ENCODE measurements around the gene ZBTB16.

Gene ZBTB16

DNA sequence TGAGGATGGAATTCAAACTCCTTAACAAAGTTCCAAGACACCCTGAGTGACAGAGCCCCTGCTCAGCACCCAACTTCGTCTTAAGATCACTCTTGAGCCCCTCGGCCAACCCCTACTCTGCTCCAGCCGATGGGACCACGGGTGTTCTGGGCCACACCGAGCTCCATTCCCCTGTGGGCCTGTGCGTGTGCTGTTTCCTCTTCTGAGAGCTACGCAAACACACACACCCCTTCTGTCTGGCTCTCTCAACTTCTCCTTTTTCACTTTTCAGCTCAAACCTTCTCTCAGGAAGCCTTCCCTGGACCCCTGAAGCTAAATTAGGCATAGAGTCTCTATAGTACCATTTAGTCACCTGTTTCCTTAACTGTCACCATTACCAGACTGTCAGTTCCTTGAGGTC, 199.2 kb downstream of the ZBTB16 start:
- TF ChIP-seq, protein P1, sequence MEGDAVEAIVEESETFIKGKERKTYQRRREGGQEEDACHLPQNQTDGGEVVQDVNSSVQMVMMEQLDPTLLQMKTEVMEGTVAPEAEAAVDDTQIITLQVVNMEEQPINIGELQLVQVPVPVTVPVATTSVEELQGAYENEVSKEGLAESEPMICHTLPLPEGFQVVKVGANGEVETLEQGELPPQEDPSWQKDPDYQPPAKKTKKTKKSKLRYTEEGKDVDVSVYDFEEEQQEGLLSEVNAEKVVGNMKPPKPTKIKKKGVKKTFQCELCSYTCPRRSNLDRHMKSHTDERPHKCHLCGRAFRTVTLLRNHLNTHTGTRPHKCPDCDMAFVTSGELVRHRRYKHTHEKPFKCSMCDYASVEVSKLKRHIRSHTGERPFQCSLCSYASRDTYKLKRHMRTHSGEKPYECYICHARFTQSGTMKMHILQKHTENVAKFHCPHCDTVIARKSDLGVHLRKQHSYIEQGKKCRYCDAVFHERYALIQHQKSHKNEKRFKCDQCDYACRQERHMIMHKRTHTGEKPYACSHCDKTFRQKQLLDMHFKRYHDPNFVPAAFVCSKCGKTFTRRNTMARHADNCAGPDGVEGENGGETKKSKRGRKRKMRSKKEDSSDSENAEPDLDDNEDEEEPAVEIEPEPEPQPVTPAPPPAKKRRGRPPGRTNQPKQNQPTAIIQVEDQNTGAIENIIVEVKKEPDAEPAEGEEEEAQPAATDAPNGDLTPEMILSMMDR (IDR thresholded peaks at IDR 0.05; ENCODE audit: low read depth, low read length, missing control alignments), result no peak
- H3K4me3 ChIP-seq (replicated peaks; ENCODE audit: low read depth, low read length), result no peak overlapping the region
- DNase-seq (ENCODE audit: extremely low read depth, low read depth), result no peak

DNA sequence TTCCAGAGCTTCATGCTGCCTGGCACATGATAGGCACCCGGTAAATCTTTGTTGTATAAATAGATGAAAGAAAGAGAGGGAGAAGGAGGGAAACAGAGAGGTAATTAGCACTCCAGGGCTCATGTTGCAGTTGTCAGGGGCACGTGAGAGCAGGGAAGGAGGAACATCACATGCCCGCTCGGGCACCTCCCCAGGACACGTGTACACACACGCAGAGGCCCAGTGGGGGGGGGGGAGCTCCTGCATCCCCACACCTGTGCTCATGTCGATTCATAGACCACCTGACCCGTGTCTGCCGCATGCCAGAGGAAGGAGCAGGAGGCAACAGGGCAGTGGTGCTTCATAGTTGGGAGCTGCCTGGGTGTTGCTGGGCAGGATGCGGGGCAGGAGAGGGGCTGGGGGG, 199.6 kb downstream of the ZBTB16 start:
- DNase-seq (ENCODE audit: extremely low read depth, low read depth), result no peak
- TF ChIP-seq, protein P1 (IDR thresholded peaks at IDR 0.05; ENCODE audit: low read depth, low read length, missing control alignments), result no peak
- no peak overlapping the region for H3K4me3 ChIP-seq (replicated peaks; ENCODE audit: low read depth, low read length)

- H3K4me3 ChIP-seq (replicated peaks; ENCODE audit: low read depth, low read length), result no peak overlapping the region
- TF ChIP-seq, protein P1 (IDR thresholded peaks at IDR 0.05; ENCODE audit: low read depth, low read length, missing control alignments), result no peak
- DNase-seq (ENCODE audit: extremely low read depth, low read depth), result no peak
These were observed 200.1 kb downstream of the ZBTB16 start for GRCh38 chr11:114259551-114259983.

GRCh38 chr11:114260077-114260476, 200.6 kb downstream of the ZBTB16 start:
- DNase-seq (ENCODE audit: extremely low read depth, low read depth), result no peak
- no peak overlapping the region for H3K4me3 ChIP-seq (replicated peaks; ENCODE audit: low read depth, low read length)
- TF ChIP-seq, protein P1 (IDR thresholded peaks at IDR 0.05; ENCODE audit: low read depth, low read length, missing control alignments), result no peak

DNA sequence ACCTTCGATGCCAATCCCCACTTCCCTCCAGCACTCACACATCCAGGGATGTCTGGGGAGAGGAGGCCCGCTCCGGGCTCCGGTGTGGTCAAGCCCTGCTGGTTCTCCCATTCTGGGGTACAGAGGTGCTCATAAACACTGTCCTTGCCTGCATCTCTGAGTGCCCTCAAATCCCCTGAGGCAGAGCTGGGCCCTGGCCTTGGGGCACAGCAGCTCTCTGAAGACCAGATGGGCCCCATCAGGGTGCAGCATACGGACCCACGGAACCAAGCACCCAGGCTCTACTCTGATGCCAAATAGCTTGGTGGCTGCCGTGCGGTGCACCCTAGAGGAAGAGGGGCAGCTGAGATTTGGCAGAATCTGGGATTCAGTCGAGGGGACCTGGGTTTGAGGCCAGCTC, 201.0 kb downstream of the ZBTB16 start:
- DNase-seq (ENCODE audit: extremely low read depth, low read depth), result no peak
- H3K4me3 ChIP-seq (replicated peaks; ENCODE audit: low read depth, low read length), result no peak overlapping the region
- TF ChIP-seq, protein P1 (IDR thresholded peaks at IDR 0.05; ENCODE audit: low read depth, low read length, missing control alignments), result no peak

GRCh38 chr11:114261791-114262190, 202.3 kb downstream of the ZBTB16 start:
- no peak overlapping the region for H3K4me3 ChIP-seq (replicated peaks; ENCODE audit: low read depth, low read length)
- TF ChIP-seq, protein P1 (IDR thresholded peaks at IDR 0.05; ENCODE audit: low read depth, low read length, missing control alignments), result no peak
- DNase-seq (ENCODE audit: extremely low read depth, low read depth), result no peak

Data from HFF-Myc (cell line).